ENCODE results near the gene CC2D2A. TPM values are rescaled to one million over a fixed set of nuclear protein-coding genes. Genes with fewer than 3 reads are reported as not detected.

CC2D2A gene
- total and polyA plus RNA-seq, 2 experiments from 2014 or later, result 13.9 to 15.8 TPM

DNA sequence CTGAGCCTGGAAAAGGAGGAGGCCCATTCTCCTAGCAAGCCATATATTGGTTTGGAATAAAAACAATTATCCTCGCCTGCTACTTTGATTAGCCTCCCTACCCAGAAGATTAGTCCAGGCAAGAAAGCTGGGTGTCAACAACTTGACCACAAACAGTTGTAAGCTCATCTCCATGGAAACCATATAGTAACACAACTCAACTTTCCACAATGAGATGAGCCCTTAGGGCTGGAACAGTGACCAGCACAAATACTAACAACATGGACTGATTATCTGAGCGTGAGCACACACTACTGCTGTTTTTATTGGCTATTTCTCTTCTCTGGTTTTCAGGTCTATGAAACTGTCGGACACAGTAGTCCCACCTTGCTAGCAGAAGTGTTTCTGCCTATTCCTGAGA lies 80.8 kb downstream of the CC2D2A start (continued):
- TF ChIP-seq, protein P1, sequence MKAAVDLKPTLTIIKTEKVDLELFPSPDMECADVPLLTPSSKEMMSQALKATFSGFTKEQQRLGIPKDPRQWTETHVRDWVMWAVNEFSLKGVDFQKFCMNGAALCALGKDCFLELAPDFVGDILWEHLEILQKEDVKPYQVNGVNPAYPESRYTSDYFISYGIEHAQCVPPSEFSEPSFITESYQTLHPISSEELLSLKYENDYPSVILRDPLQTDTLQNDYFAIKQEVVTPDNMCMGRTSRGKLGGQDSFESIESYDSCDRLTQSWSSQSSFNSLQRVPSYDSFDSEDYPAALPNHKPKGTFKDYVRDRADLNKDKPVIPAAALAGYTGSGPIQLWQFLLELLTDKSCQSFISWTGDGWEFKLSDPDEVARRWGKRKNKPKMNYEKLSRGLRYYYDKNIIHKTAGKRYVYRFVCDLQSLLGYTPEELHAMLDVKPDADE (IDR thresholded peaks at IDR 0.05), result no peak
- TF ChIP-seq, protein P2, sequence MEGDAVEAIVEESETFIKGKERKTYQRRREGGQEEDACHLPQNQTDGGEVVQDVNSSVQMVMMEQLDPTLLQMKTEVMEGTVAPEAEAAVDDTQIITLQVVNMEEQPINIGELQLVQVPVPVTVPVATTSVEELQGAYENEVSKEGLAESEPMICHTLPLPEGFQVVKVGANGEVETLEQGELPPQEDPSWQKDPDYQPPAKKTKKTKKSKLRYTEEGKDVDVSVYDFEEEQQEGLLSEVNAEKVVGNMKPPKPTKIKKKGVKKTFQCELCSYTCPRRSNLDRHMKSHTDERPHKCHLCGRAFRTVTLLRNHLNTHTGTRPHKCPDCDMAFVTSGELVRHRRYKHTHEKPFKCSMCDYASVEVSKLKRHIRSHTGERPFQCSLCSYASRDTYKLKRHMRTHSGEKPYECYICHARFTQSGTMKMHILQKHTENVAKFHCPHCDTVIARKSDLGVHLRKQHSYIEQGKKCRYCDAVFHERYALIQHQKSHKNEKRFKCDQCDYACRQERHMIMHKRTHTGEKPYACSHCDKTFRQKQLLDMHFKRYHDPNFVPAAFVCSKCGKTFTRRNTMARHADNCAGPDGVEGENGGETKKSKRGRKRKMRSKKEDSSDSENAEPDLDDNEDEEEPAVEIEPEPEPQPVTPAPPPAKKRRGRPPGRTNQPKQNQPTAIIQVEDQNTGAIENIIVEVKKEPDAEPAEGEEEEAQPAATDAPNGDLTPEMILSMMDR (conservative IDR thresholded peaks at IDR 0.05; ENCODE audit: low read depth in 2 of 2), result no peak
- no peak for TF ChIP-seq CREB1 (CRISPR knock-in tag; IDR thresholded peaks at IDR 0.05; ENCODE audit: low read depth)

DNA sequence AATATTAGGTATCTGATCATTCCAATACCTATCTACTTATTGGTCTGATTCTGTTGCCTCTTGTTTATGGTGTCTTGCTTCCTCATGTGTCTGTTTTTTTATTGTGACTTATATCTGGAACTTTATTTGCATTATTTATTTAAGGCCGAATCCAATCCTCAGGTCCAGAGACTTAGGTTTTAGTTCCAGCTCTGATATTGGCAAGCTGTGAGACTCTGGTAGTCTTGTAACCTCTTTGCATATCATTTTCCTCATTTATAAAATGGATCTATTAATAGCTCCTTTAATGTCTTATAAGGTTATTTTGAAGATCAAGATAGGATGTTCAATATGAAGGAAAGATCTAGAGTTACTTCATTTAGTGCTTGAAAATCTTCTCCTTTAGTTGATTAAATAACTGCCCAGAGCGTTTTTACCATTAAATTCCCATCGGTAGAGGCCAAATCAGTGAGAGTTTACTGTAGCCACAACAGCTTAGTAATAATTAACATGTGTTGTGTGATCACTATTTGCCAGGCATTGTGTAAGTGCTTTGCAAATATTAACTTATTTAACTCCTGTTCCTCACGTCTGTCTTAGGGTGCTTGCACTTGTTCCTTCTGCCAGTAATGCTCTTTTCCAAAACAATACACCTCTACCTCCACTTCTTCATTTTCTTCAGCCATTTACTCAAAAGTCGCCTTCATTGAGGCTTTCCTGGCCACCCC lies 82.2 kb downstream of the CC2D2A start:
- Histone ChIP-seq H2AFZ (no peak overlapping the region), H3K4me1 (ENCODE audit: insufficient read depth) (no peaks in the 10 kb centered on the region), H3K27me3 (ENCODE audit: insufficient read depth) (no peaks in the 10 kb centered on the region), H3K36me3 (ENCODE audit: insufficient read depth) (no peaks in the 10 kb centered on the region), H4K20me1 (replicated peaks; ENCODE audit: insufficient read depth) (no peaks in the 10 kb centered on the region), H3F3A (replicated peaks; ENCODE audit: low read depth) (no peaks in the 10 kb centered on the region), H3K27ac (ENCODE audit: low read depth) (no peak overlapping the region), H3K4me2 (no peak overlapping the region), H3K9me2 (ENCODE audit: insufficient read depth) (no peaks in the 10 kb centered on the region), H3K79me2 (replicated peaks; ENCODE audit: insufficient read depth) (no peaks in the 10 kb centered on the region), H3K4me3 (no peak overlapping the region)
- no peak overlapping the region for H3K27ac Mint-ChIP-seq
- TF ChIP-seq, protein P3, sequence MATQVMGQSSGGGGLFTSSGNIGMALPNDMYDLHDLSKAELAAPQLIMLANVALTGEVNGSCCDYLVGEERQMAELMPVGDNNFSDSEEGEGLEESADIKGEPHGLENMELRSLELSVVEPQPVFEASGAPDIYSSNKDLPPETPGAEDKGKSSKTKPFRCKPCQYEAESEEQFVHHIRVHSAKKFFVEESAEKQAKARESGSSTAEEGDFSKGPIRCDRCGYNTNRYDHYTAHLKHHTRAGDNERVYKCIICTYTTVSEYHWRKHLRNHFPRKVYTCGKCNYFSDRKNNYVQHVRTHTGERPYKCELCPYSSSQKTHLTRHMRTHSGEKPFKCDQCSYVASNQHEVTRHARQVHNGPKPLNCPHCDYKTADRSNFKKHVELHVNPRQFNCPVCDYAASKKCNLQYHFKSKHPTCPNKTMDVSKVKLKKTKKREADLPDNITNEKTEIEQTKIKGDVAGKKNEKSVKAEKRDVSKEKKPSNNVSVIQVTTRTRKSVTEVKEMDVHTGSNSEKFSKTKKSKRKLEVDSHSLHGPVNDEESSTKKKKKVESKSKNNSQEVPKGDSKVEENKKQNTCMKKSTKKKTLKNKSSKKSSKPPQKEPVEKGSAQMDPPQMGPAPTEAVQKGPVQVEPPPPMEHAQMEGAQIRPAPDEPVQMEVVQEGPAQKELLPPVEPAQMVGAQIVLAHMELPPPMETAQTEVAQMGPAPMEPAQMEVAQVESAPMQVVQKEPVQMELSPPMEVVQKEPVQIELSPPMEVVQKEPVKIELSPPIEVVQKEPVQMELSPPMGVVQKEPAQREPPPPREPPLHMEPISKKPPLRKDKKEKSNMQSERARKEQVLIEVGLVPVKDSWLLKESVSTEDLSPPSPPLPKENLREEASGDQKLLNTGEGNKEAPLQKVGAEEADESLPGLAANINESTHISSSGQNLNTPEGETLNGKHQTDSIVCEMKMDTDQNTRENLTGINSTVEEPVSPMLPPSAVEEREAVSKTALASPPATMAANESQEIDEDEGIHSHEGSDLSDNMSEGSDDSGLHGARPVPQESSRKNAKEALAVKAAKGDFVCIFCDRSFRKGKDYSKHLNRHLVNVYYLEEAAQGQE (IDR thresholded peaks at IDR 0.05; ENCODE audit: unreplicated experiment), result no peak
- TF ChIP-seq, protein P4, sequence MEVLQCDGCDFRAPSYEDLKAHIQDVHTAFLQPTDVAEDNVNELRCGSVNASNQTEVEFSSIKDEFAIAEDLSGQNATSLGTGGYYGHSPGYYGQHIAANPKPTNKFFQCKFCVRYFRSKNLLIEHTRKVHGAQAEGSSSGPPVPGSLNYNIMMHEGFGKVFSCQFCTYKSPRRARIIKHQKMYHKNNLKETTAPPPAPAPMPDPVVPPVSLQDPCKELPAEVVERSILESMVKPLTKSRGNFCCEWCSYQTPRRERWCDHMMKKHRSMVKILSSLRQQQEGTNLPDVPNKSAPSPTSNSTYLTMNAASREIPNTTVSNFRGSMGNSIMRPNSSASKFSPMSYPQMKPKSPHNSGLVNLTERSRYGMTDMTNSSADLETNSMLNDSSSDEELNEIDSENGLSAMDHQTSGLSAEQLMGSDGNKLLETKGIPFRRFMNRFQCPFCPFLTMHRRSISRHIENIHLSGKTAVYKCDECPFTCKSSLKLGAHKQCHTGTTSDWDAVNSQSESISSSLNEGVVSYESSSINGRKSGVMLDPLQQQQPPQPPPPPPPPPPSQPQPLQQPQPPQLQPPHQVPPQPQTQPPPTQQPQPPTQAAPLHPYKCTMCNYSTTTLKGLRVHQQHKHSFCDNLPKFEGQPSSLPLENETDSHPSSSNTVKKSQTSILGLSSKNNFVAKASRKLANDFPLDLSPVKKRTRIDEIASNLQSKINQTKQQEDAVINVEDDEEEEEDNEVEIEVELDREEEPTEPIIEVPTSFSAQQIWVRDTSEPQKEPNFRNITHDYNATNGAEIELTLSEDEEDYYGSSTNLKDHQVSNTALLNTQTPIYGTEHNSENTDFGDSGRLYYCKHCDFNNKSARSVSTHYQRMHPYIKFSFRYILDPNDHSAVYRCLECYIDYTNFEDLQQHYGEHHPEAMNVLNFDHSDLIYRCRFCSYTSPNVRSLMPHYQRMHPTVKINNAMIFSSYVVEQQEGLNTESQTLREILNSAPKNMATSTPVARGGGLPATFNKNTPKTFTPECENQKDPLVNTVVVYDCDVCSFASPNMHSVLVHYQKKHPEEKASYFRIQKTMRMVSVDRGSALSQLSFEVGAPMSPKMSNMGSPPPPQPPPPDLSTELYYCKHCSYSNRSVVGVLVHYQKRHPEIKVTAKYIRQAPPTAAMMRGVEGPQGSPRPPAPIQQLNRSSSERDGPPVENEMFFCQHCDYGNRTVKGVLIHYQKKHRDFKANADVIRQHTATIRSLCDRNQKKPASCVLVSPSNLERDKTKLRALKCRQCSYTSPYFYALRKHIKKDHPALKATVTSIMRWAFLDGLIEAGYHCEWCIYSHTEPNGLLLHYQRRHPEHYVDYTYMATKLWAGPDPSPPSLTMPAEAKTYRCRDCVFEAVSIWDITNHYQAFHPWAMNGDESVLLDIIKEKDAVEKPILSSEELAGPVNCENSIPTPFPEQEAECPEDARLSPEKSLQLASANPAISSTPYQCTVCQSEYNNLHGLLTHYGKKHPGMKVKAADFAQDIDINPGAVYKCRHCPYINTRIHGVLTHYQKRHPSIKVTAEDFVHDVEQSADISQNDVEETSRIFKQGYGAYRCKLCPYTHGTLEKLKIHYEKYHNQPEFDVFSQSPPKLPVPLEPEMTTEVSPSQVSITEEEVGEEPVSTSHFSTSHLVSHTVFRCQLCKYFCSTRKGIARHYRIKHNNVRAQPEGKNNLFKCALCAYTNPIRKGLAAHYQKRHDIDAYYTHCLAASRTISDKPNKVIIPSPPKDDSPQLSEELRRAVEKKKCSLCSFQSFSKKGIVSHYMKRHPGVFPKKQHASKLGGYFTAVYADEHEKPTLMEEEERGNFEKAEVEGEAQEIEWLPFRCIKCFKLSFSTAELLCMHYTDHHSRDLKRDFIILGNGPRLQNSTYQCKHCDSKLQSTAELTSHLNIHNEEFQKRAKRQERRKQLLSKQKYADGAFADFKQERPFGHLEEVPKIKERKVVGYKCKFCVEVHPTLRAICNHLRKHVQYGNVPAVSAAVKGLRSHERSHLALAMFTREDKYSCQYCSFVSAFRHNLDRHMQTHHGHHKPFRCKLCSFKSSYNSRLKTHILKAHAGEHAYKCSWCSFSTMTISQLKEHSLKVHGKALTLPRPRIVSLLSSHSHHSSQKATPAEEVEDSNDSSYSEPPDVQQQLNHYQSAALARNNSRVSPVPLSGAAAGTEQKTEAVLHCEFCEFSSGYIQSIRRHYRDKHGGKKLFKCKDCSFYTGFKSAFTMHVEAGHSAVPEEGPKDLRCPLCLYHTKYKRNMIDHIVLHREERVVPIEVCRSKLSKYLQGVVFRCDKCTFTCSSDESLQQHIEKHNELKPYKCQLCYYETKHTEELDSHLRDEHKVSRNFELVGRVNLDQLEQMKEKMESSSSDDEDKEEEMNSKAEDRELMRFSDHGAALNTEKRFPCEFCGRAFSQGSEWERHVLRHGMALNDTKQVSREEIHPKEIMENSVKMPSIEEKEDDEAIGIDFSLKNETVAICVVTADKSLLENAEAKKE (CRISPR knock-in tag; IDR thresholded peaks at IDR 0.05), result no peak
- TF ChIP-seq JUNB (IDR thresholded peaks at IDR 0.05; ENCODE audit: unreplicated experiment) (no peak), ZNF114 (CRISPR knock-in tag; IDR thresholded peaks at IDR 0.05) (no peak), STAT1 (IDR thresholded peaks at IDR 0.05; ENCODE audit: unreplicated experiment) (no peak), EZH2phosphoT487 (IDR thresholded peaks at IDR 0.05; ENCODE audit: unreplicated experiment) (no peak), EZH2 (IDR thresholded peaks at IDR 0.05; ENCODE audit: low read depth, unreplicated experiment) (no peak), ZNF331 (CRISPR knock-in tag; IDR thresholded peaks at IDR 0.05; ENCODE audit: low read depth) (no peak)
- H3K9me3 Mint-ChIP-seq, result no peaks in the 10 kb centered on the region
- no peaks in the 10 kb centered on the region; the same call in 2 of the 3 replicates for H3K4me1 Mint-ChIP-seq
- DNase-seq (ENCODE audit: low spot score) (no peak), ATAC-seq (no peak)
- H3K27me3 Mint-ChIP-seq (ENCODE audit: insufficient read depth, low read depth, poor library complexity), result no peaks in the 10 kb centered on the region
- H3K4me3 Mint-ChIP-seq, result no peak overlapping the region
- no peaks in the 10 kb centered on the region; the same call in 2 of the 3 replicates for H3K36me3 Mint-ChIP-seq (ENCODE audit: low read depth)
